ENCODE measurements around the gene BMF.

The BMF gene

DNA sequence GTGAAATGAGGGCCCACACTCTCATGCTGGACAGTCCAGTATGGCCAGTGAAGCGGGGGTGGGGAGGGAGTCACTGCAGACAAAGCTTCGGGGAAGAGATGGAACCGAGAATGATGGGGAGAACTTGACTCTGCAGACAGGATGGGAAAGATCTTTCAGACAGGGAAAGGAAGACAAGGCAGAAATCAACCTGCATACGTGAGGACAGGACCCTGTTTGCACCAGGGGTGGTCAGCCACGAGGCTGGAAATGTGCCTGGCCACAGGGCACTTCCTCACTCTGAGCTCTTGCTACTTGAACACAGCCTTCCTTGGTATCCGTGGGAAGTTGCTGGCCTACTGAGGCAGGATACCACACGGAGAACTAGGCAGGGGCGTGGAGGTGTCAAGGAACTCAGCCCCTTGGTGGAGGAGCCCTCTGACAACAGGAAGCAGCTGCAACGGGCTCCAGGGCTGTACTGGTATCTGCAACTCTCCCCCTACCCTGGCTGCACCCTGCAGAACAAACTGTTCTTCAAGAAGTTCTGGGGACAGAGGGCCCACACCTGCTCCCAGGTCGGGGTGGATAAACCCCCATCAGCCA lies 60.4 kb downstream of the BMF start:
- DNase-seq (ENCODE audit: low spot score), result peak; percentile 54

DNA sequence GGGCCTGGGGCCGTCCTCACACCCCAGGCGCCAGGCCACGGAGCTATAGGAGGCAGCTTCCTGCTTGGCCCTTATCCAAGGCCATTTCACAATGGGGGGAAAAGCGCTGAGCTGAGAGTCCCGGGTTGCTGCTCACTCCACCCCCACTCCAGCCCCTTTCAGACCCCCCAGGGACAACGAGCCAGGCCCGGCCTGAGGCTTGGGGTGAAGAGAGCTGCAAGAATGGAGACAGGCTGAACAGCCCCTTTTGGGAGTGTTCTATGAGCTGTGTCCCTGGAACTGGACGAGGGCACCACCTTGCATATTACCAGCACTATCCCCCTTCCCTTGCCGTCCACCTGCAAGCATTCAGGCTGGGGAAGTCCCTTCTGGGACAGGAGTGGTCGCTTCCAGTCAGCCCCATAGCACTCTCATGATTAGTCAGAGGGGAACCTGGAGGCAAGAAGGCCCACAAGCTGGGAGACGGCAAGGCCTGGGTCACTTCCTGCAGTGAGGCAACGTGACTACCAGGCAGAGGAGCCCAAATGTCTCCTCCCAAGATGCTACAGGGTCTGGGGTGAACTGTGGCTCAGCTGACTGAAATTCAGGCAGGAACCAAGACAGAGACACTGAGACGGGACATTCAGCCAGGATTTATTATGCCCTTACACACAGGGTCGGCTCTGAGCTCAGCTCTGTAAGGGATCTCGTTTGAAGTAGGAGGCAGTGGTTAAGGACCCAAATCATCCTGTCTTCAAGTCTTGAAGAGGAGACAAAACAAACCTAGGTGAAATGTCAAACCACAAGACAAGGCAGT lies 61.1 kb downstream of the BMF start:
- DNase-seq (ENCODE audit: low spot score), result peak; percentile 68

DNA sequence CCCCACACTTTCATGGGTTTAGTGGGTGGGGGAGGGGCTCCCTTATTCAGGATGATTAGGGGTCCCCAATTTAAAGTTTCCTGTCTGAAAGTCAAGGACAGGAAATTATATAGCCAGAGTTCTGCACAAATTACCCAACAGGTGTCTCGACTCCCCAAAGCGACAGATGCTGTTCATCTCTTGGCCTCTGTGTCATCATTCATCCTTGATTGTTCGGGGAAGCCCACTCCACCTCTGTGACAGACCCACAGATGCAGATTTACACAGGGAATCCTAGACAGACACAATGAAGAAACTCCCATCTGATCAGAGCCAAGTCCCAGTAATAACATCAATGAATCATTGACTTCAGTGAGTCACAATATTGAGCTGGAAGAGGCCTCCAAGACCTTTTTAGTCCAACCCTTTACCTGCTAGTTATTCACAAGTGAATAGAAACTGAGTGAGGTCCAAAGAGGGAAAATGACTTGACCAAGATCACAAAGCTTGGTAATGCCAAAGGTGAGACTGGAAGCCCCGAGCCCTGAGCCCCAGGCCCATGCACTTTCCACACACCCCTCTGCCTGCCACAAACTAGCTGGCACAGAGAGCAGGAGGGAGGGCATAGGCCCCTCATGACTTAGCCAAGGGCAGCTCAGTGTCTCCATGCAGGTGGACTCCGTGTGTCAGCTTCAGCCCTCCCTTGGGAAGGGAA lies 61.8 kb downstream of the BMF start:
- no peak for DNase-seq (ENCODE audit: low spot score)

DNA sequence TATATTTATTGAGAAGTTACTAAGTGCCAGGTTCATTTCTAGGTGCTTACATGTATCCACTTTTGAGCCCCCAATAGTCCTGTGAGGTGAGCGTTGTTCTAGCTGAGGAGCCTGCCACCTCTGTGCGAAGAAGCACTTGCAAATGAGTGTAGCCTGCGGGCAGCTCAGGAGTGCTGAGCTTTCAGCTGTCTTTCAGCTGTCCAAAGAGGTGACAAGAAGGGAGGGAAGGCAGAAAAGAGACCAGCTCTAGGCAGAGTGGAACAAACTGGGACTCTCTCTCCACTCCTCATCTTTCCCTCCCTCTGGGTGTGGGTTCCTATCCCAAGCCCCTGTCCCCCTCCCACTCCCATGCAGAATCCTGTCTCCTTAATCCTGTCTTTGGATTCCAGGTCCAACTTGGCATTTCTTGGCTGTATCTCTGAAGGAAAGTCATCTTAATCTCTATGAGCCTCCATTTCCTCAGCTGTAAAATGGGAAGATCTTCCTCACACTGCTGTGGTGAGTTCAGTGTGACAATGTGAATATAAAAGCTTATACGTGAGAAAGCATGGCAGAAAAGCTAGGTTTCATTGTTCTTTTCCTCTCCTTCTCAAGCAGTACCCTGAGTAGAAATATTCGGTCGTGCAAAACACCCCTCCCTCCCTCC lies 63.0 kb downstream of the BMF start:
- DNase-seq (ENCODE audit: low spot score), result no peak

DNA sequence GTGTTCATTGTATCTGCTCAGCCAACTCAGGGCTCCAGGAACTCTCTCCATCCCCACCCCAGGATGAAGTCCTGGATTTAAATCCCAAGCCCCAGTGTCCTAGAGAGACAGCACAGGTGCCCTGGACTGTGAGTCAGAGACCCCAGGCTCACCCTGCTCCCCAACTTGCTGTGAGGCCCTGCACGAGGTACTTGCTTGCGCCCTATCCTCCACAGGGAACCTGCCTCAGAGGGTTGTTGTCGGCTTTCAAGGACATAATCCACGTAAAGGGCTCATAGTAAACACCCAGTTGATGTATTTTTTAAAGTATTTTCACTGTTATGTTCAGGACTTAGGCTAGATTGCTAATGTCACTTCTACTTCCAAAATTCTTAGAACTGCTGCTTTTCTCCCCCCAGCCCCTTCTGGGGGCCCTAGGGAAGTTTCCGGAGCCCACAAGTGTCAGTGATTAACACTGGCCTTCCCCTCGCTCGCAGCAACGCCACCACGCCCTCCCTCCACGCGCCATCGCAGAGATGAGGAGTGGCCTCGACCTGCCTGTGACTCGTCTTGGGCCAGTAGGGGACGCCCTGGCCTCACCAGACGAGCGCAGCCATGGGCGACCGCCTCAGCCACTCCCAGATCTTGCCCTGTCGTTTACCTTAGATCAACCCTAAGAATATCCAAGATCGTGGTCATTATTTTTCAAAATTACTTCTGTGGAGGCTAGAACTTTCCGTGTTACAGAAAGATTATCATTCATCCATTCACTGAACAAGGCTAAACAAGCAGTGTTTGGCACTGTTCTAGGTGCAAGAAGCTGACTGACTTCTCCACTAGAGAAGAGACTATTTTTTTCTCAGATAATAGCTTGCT lies 63.7 kb downstream of the BMF start:
- DNase-seq (ENCODE audit: low spot score), result peak; percentile 83

DNA sequence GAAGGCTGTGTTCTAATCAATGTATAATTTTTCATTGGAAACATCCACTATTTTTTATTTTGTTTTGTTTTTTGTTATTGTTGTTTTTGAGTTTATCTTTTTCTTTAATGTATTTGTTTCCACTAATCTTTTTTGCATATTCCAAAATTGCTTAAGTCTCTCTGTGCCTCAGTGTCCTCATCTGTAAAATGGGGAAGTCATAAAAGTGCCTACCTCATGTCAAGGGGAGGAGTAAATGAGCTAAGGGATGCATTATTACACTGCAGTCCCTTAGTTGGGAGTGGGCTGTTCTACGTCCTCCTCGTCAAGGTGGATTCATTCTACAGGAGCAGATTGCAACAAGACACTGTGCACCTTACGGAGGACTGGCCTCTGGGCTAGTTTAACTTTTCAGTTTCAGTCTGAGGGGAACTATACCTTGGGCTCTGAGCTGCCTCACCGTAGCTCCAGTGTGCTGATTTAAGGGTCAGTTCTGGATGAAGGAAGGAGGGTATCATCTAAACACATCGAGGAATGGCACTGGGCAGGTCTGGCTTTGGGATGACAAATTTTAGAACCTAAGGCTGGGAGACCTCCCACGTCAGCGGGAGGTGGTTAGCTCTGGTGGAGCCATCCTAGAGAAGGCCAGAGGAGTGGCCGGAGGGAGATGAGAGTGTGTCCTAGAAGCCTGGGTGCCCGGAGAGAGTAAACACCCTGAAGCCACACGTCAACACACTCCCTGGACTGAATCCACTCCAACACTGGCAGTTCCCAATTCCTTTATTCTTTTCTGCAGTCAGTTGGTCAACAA lies 64.6 kb downstream of the BMF start:
- no peak for DNase-seq (ENCODE audit: low spot score)

DNA sequence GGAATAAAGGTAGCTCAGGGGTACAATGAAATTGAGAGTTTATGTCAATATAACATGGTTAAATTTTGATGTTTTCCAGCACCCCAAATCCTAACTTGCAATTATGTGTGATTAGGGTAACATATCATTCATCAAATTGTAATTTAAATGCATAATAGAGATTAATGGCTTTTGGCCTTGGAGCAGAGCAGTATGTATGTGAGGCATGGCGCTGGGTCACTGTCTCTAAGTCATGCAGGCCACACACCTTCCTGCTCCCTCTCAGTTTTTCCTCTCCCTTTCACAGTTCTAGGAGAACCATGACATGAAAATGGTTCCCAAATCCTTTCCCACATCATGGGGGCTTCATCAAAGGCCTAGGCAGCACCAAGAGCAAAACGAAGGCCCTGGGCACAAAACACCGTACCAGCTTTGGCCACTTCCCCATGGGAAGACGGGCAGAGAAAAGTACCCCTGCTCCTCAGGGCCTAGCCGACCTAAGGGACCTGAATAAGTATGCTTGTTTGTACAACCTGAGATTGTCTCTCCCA lies 65.8 kb downstream of the BMF start:
- DNase-seq (ENCODE audit: low spot score), result no peak

DNA sequence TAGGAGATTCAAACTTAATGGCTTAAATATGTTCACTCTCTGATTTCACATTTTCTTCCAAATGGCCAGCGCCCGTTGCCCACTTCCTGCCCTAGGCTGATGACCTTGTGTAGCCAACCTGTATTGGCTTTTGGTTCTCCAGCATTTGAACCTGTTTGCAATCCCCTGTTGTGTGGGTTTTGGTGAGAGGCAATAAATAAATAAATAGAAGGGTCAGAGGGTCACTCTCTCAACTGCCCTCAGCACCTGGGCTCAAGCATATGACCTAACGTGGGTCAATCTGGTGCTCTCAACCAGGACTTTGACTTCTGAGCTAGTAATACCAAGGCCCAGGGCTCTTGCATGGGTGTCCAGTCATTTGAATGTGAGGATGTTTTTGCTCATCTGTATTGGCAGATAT lies 67.9 kb downstream of the BMF start:
- DNase-seq (ENCODE audit: low spot score), result no peak

DNA sequence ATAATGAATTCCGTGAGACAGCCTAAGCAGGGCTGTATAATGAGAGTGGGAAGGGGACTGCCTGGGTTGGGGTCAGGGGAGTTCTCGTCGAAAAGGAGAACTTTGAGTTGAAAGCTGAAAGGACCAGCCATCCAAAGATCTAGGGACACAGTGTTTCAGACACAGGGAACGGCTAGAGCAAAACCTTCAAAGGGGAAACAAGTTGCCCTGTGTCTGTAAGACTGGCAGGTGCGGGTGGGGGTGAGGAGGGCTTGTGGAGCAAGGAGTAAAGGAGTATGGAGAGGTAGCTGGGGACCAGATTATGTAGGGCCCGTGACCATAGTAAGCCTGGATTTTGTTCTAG lies 68.4 kb downstream of the BMF start:
- DNase-seq (ENCODE audit: low spot score), result no peak

DNA sequence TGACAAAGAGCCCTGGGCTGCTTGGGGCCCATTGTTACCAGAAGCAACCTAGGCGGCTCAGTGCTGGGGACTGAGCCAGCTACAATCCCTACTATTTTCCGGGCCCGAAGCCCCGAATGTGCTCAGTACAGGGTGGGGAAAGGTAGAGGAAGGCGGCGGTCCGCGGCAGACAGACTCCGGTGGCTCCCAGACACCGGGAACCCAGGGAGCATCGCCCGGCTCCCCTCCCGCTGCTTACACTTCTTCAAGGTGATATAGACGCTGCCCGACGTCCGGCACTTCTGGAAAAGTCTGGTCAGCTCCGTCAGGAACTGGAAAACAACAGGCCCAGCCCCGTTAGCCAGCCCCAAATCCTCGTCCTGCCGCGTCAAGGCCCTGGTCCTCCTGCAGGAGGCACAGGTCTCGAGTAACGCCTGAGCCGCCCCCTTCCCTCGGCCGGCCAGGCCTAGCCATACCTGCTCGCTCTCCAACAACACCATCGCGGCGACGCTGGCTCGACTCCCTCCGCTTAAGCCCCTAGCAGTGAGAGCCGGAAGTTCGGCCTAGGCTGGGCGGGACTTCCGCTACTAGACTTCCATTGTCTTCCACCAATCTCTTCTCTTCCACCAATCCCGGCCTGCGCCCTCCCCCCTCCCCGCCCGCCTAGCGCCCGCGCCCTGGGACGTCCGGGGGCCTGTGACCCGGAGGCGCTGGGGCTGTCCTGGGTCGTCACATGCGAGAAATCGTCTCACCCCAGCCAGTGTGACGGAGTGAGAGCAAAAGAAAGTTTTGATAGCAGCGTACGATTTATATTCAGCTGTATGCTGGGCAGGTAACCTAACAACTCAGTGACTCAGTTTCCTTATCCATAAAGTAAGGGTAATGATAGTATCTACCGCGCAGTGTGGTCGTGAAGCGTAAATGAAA lies 69.8 kb downstream of the BMF start, which contains the start of gene SRP14:
SRP14 (minus strand) TSS at position 544 of the 906 bp plus-strand sequence; CDS start at position 479, 65 bp downstream.
- peak; percentile 93 for DNase-seq (ENCODE audit: low spot score)

DNA sequence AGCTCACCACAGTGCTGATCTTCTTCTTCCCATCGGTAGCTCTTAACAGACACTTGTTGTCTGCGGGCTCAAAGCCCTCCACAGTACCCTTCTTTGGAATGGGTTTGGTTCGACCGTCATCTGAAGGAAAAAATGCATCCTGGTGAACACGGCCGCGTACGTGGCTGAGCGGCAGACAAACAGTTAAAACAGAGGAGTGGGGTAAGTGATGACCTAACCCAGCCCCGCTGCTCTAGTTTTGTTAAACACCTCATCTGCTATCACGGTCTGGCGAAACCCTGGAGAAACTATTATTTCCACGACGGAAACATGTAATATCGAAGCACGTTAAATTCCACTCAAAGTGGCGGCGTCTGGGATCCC lies 70.4 kb downstream of the BMF start:
- DNase-seq (ENCODE audit: low spot score), result no peak

Measured in CD4-positive, alpha-beta T cell treated with Interleukin-6 at 100 ng/mL for 8 hours (primary cell).